ENCODE results near the gene GNAO1. TPM values are rescaled to one million over a fixed set of nuclear protein-coding genes. Genes with fewer than 3 reads are reported as not detected.

The GNAO1 gene
- total and polyA plus RNA-seq, 2 of the 13 experiments (the other 11 are each of a cell fraction or from before 2014, with no cell fraction given) = not detected

DNA sequence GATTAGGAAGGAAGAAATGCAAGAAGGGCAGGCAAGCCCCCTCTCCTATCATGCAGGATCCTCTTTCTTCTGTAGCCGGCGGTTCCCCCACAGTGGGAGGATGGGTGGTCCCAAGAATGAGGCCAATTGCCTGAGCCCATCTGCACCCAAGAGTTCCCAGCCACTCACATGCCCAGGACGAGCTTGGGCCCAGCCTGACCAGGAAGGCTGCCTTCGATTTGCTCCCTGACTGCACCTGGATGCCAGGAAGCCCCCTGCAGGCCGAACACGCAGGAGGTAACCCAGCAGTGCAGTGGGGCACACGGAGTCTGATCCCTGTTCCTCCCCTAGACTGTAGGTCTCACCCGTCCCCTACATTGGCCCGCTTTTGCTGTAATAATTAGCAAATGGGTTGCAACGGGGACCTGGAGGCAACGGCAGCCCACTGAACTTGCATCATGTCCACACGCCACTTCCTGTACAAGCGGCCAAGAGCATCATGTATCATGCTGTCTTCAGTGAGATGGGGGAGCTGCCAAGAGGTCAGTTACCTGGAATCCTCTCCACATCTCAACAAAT lies 166.6 kb downstream of the GNAO1 start (continued):
- TF ChIP-seq ZSCAN31 (CRISPR knock-in tag; IDR thresholded peaks at IDR 0.05; ENCODE audit: low read depth) (no peak), ZBTB25 (CRISPR knock-in tag; IDR thresholded peaks at IDR 0.05) (no peak), ZNF160 (CRISPR knock-in tag; IDR thresholded peaks at IDR 0.05) (no peak), SAP130 (CRISPR knock-in tag; IDR thresholded peaks at IDR 0.05; ENCODE audit: low read depth) (peak; percentile 71), HES4 (CRISPR knock-in tag; IDR thresholded peaks at IDR 0.05; ENCODE audit: borderline replicate concordance) (no peak), MIER3 (CRISPR knock-in tag; IDR thresholded peaks at IDR 0.05; ENCODE audit: borderline replicate concordance) (no peak), HNRNPUL1 (IDR thresholded peaks at IDR 0.05; ENCODE audit: low read depth, low read length) (no peak), CENPX (CRISPR knock-in tag; IDR thresholded peaks at IDR 0.05) (no peak), FLYWCH1 (CRISPR knock-in tag; IDR thresholded peaks at IDR 0.05) (no peak), ATF7 (IDR thresholded peaks at IDR 0.05) (no peak), ATF7 (CRISPR knock-in tag; IDR thresholded peaks at IDR 0.05) (no peak), ZNF101 (CRISPR knock-in tag; IDR thresholded peaks at IDR 0.05; ENCODE audit: borderline replicate concordance, low read depth) (no peak), NCOA5 (CRISPR knock-in tag; IDR thresholded peaks at IDR 0.05) (no peak), NFIC (IDR thresholded peaks at IDR 0.05; ENCODE audit: low read length) (no peak), ZNF234 (CRISPR knock-in tag; conservative IDR thresholded peaks at IDR 0.05) (0 out of 2 replicates have a peak, but pooled peaks have one; percentile 40), CBX1 (IDR thresholded peaks at IDR 0.05; ENCODE audit: low read depth) (no peak), ZSCAN30 (CRISPR knock-in tag; IDR thresholded peaks at IDR 0.05) (no peak), ZMYM2 (CRISPR knock-in tag; IDR thresholded peaks at IDR 0.05) (no peak), HMGXB4 (CRISPR knock-in tag; IDR thresholded peaks at IDR 0.05; ENCODE audit: borderline replicate concordance in 1 of 2, low read depth in 1 of 2) (peak; percentile 89 to 92)
- TF ChIP-seq, protein P1, sequence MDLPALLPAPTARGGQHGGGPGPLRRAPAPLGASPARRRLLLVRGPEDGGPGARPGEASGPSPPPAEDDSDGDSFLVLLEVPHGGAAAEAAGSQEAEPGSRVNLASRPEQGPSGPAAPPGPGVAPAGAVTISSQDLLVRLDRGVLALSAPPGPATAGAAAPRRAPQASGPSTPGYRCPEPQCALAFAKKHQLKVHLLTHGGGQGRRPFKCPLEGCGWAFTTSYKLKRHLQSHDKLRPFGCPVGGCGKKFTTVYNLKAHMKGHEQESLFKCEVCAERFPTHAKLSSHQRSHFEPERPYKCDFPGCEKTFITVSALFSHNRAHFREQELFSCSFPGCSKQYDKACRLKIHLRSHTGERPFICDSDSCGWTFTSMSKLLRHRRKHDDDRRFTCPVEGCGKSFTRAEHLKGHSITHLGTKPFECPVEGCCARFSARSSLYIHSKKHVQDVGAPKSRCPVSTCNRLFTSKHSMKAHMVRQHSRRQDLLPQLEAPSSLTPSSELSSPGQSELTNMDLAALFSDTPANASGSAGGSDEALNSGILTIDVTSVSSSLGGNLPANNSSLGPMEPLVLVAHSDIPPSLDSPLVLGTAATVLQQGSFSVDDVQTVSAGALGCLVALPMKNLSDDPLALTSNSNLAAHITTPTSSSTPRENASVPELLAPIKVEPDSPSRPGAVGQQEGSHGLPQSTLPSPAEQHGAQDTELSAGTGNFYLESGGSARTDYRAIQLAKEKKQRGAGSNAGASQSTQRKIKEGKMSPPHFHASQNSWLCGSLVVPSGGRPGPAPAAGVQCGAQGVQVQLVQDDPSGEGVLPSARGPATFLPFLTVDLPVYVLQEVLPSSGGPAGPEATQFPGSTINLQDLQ (CRISPR knock-in tag; IDR thresholded peaks at IDR 0.05) = no peak
- TF ChIP-seq, protein P2, sequence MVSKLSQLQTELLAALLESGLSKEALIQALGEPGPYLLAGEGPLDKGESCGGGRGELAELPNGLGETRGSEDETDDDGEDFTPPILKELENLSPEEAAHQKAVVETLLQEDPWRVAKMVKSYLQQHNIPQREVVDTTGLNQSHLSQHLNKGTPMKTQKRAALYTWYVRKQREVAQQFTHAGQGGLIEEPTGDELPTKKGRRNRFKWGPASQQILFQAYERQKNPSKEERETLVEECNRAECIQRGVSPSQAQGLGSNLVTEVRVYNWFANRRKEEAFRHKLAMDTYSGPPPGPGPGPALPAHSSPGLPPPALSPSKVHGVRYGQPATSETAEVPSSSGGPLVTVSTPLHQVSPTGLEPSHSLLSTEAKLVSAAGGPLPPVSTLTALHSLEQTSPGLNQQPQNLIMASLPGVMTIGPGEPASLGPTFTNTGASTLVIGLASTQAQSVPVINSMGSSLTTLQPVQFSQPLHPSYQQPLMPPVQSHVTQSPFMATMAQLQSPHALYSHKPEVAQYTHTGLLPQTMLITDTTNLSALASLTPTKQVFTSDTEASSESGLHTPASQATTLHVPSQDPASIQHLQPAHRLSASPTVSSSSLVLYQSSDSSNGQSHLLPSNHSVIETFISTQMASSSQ (IDR thresholded peaks at IDR 0.05; ENCODE audit: low read depth) = no peak
- TF ChIP-seq, protein P2 (CRISPR knock-in tag; IDR thresholded peaks at IDR 0.05; ENCODE audit: borderline replicate concordance) = no peak

All from HepG2 (cell line).